ENCODE data around the gene EEF1AKMT1. TPM values are rescaled to one million over a fixed set of nuclear protein-coding genes. Genes with fewer than 3 reads are reported as not detected.

EEF1AKMT1 gene
- total RNA-seq, 1 donor from 2014 or later, result 2.9 TPM

- DNase-seq, result no peak
- TF ChIP-seq CTCF (IDR thresholded peaks at IDR 0.05; ENCODE audit: partially characterized antibody, unreplicated experiment), result no peak
- H3K36me3 Mint-ChIP-seq (ENCODE audit: unreplicated experiment), result no peaks in the 10 kb centered on the region
- no peaks in the 10 kb centered on the region for H3K9me3 Mint-ChIP-seq (ENCODE audit: unreplicated experiment)
- no peak overlapping the region for H3K27ac Mint-ChIP-seq (ENCODE audit: unreplicated experiment)
- peaks cover 2% of the 10 kb centered on the region for H3K27me3 Mint-ChIP-seq (ENCODE audit: unreplicated experiment)
- no peak overlapping the region for H3K4me3 Mint-ChIP-seq (ENCODE audit: unreplicated experiment)
- H3K4me1 Mint-ChIP-seq (ENCODE audit: low read depth, unreplicated experiment), result no peaks in the 10 kb centered on the region
Observed at GRCh38 chr13:20814224-20814910, 40.6 kb upstream of the EEF1AKMT1 start.

DNA sequence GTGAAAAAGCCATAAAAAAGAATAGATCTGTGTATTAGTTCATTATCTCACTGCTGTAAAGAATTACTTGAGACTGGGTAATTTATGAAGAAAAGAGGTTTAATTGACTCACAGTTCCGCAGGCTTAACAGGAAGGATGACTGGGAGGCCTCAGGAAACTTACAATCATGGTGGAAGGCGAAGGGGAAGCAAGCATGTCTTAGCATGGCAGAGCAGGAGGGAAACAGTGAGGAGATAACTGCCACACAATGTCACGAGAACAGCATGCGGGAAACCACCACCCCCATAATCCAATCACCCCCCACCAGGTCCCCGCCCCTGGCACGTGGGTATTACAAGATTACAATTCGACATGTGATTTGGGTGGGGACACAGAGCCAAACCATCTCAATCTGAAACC, 39.1 kb upstream of the EEF1AKMT1 start:
- H3K27ac Mint-ChIP-seq (ENCODE audit: unreplicated experiment), result no peak overlapping the region
- peaks cover 2% of the 10 kb centered on the region for H3K27me3 Mint-ChIP-seq (ENCODE audit: unreplicated experiment)
- DNase-seq, result no peak
- TF ChIP-seq CTCF (IDR thresholded peaks at IDR 0.05; ENCODE audit: partially characterized antibody, unreplicated experiment), result no peak
- H3K4me3 Mint-ChIP-seq (ENCODE audit: unreplicated experiment), result no peak overlapping the region
- no peaks in the 10 kb centered on the region for H3K9me3 Mint-ChIP-seq (ENCODE audit: unreplicated experiment)
- peaks cover 5% of the 10 kb centered on the region for H3K4me1 Mint-ChIP-seq (ENCODE audit: low read depth, unreplicated experiment)
- no peaks in the 10 kb centered on the region for H3K36me3 Mint-ChIP-seq (ENCODE audit: unreplicated experiment)

- peaks cover 2% of the 10 kb centered on the region for H3K27me3 Mint-ChIP-seq (ENCODE audit: unreplicated experiment)
- no peak overlapping the region for H3K27ac Mint-ChIP-seq (ENCODE audit: unreplicated experiment)
- no peak for TF ChIP-seq CTCF (IDR thresholded peaks at IDR 0.05; ENCODE audit: partially characterized antibody, unreplicated experiment)
- DNase-seq, result no peak
- H3K4me1 Mint-ChIP-seq (ENCODE audit: low read depth, unreplicated experiment), result peaks cover 5% of the 10 kb centered on the region
- no peaks in the 10 kb centered on the region for H3K9me3 Mint-ChIP-seq (ENCODE audit: unreplicated experiment)
- H3K36me3 Mint-ChIP-seq (ENCODE audit: unreplicated experiment), result no peaks in the 10 kb centered on the region
- H3K4me3 Mint-ChIP-seq (ENCODE audit: unreplicated experiment), result no peak overlapping the region
Observed at GRCh38 chr13:20810808-20811207, 37.0 kb upstream of the EEF1AKMT1 start.

DNA sequence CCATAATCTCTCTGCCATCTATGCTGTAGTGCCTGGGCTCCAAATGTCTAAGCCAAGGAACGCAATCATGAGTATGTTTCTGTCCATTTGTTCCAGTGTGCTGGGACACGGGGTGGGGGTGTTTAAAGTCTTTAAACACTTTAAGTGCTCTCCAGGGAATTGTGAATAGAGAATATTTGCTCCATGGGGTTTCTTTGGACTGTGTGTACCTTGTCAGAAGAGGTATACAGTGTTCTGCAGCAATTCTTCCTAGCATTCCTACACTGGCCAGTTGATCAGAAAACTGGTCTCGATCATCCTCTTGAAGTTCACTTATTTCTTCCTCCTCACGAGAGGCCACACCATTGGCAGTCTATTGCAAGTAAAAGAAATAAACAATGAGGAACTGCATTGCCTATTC, 35.1 kb upstream of the EEF1AKMT1 start:
- no peak for TF ChIP-seq CTCF (IDR thresholded peaks at IDR 0.05; ENCODE audit: partially characterized antibody, unreplicated experiment)
- Mint-ChIP-seq H3K27ac (ENCODE audit: unreplicated experiment) (no peak overlapping the region), H3K9me3 (ENCODE audit: unreplicated experiment) (peaks cover 2% of the 10 kb centered on the region), H3K4me3 (ENCODE audit: unreplicated experiment) (no peak overlapping the region), H3K27me3 (ENCODE audit: unreplicated experiment) (peaks cover 4% of the 10 kb centered on the region), H3K36me3 (ENCODE audit: unreplicated experiment) (no peaks in the 10 kb centered on the region), H3K4me1 (ENCODE audit: low read depth, unreplicated experiment) (peaks cover 5% of the 10 kb centered on the region)
- no peak for DNase-seq

- no peak for TF ChIP-seq CTCF (IDR thresholded peaks at IDR 0.05; ENCODE audit: partially characterized antibody, unreplicated experiment)
- Mint-ChIP-seq H3K27me3 (ENCODE audit: unreplicated experiment) (peaks cover 5% of the 10 kb centered on the region), H3K4me1 (ENCODE audit: low read depth, unreplicated experiment) (peaks cover 3% of the 10 kb centered on the region), H3K4me3 (ENCODE audit: unreplicated experiment) (no peak overlapping the region), H3K36me3 (ENCODE audit: unreplicated experiment) (no peaks in the 10 kb centered on the region), H3K27ac (ENCODE audit: unreplicated experiment) (no peak overlapping the region), H3K9me3 (ENCODE audit: unreplicated experiment) (peaks cover 2% of the 10 kb centered on the region)
- DNase-seq, result no peak
Observed at GRCh38 chr13:20803180-20803965, 29.6 kb upstream of the EEF1AKMT1 start.
